ENCODE measurements around the gene USP32.
A peak's percentile ranks its signal among the peaks of the same experiment; 100 is the strongest.
"Not testable (repeated sequence)": the region's sequence is repeated elsewhere in the genome, so short reads cannot be mapped to it uniquely, and the experiment has no call there.

The USP32 gene

DNA sequence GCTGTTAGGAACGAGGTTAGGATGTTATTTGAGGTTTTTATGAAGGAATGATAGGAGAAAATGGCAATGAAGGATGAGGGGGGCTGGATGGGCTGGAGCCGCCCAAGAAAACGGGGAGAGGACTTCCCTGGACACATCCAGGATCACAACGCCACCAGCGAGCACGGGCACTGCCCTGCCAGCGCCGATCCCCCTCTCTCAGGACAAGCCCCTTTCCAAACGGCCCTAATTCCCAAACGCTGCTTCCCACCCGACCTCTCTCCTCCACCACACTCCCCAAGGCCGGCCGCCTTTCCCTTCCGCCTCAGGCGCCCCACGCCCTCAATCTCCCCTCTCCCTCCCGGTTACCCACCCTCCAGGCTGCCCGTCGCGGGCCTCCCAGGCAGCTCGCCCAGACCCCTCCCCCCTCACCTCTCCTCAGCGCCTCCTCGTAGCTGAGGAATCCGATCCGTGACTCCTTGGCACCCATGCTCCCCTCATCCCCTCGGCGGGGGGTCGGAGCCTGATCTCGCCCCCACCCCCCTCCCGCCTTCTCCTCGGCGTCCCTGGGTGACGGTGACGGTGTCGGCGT is 377 bp downstream of the USP32 start:
- peak overlapping the region; percentile 92 to 95 for H3K4me3 ChIP-seq (replicated peaks in 1 of 2; ENCODE audit: low read depth in 2 of 2, low read length in 2 of 2)
- no peak for TF ChIP-seq CTCF (IDR thresholded peaks at IDR 0.05; ENCODE audit: low read depth, low read length)
- no peak for DNase-seq (ENCODE audit: low read depth in 2 of 2)

GRCh38 chr17:60390925-60391470 is 935 bp downstream of the USP32 start:
- DNase-seq (ENCODE audit: low read depth in 2 of 2) = peak; percentile 41 to 70
- no peak for TF ChIP-seq CTCF (IDR thresholded peaks at IDR 0.05; ENCODE audit: low read depth, low read length)
- H3K4me3 ChIP-seq (replicated peaks in 1 of 2; ENCODE audit: low read depth in 2 of 2, low read length in 2 of 2) = peak overlapping the region; percentile 92 to 95

GRCh38 chr17:60390186-60390585 is 1.7 kb downstream of the USP32 start:
- TF ChIP-seq CTCF (IDR thresholded peaks at IDR 0.05; ENCODE audit: low read depth, low read length) = no peak
- H3K4me3 ChIP-seq (replicated peaks in 1 of 2; ENCODE audit: low read depth in 2 of 2, low read length in 2 of 2) = peak overlapping the region; percentile 92 to 95
- DNase-seq (ENCODE audit: low read depth in 2 of 2) = peak; percentile 82 to 85

DNA sequence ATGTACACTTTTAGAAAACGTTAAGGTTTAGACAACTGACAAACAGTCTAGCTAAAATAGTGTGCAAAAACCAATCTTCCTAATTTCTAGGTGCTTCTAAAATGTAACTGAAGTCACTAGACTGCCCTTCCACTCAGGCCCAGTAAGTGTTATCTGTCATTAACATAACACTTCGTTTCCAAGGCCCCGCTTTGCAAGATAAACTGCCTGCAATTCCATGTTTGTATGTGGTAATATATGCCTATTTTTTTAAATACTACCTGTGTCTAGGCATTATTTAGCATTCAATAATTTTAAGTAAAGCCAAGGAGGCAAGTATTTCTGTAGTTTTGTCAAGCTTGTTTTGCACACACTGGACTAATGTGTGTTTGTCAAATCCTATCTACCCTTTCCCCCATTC is 3.2 kb downstream of the USP32 start:
- no peak overlapping the region for H3K4me3 ChIP-seq (replicated peaks in 1 of 2; ENCODE audit: low read depth in 2 of 2, low read length in 2 of 2)
- TF ChIP-seq CTCF (IDR thresholded peaks at IDR 0.05; ENCODE audit: low read depth, low read length) = no peak
- DNase-seq (ENCODE audit: low read depth in 2 of 2) = no peak

GRCh38 chr17:60387666-60388065 is 4.3 kb downstream of the USP32 start:
- no peak for DNase-seq (ENCODE audit: low read depth in 2 of 2)
- no peak overlapping the region for H3K4me3 ChIP-seq (replicated peaks in 1 of 2; ENCODE audit: low read depth in 2 of 2, low read length in 2 of 2)
- TF ChIP-seq CTCF (IDR thresholded peaks at IDR 0.05; ENCODE audit: low read depth, low read length) = no peak

- no peak for DNase-seq (ENCODE audit: low read depth in 2 of 2)
- no peak for TF ChIP-seq CTCF (IDR thresholded peaks at IDR 0.05; ENCODE audit: low read depth, low read length)
Measured at GRCh38 chr17:60386147-60387058, 5.5 kb downstream of the USP32 start.

GRCh38 chr17:60384921-60385320 is 7.0 kb downstream of the USP32 start:
- not testable (repeated sequence) for H3K4me3 ChIP-seq (replicated peaks in 1 of 2; ENCODE audit: low read depth in 2 of 2, low read length in 2 of 2); DNase-seq (ENCODE audit: low read depth in 2 of 2)

More at GRCh38 chr17:60386147-60387058, 5.5 kb downstream of the USP32 start:
- H3K4me3 ChIP-seq (replicated peaks in 1 of 2; ENCODE audit: low read depth in 2 of 2, low read length in 2 of 2) = no peak overlapping the region
